ENCODE measurements around the gene ALG2. TPM values are rescaled to one million over a fixed set of nuclear protein-coding genes. Genes with fewer than 3 reads are reported as not detected.

Gene ALG2
- total and polyA plus RNA-seq, 4 donors = 20.6 to 43.6 (median 30.3) TPM

GRCh38 chr9:99226054-99226453 lies 4.3 kb upstream of the ALG2 start:
- Histone ChIP-seq H3K4me3 (ENCODE audit: low read depth in 1 of 3, low read length in 3 of 3) (no peak overlapping the region), H3K27ac (ENCODE audit: low read depth in 1 of 2, low read length in 2 of 2) (no peak overlapping the region), H3K9ac (ENCODE audit: low read depth in 1 of 2, low read length in 2 of 2) (no peak overlapping the region), H3K27me3 (ENCODE audit: control insufficient read depth in 4 of 4, insufficient read depth in 4 of 4, low read length in 3 of 4) (no peaks in the 10 kb centered on the region), H3K36me3 (ENCODE audit: control insufficient read depth in 4 of 4, insufficient read depth in 3 of 4, low read depth in 1 of 4, low read length in 3 of 4) (peaks cover 12 to 41% (median 36%) of the 10 kb centered on the region in 4 donors), H3K4me1 (ENCODE audit: control insufficient read depth in 4 of 4, insufficient read depth in 4 of 4, low read length in 3 of 4) (peaks cover 0 to 26% (median 19%) of the 10 kb centered on the region in 4 donors), H3K9me3 (ENCODE audit: control insufficient read depth in 4 of 4, low read length in 3 of 4) (no peaks in the 10 kb centered on the region)
- no peak for DNase-seq (ENCODE audit: low spot score)
- 91% methylated on average over 5 of the region's 5 CpGs for WGBS
- TF ChIP-seq HNF4A (conservative IDR thresholded peaks at IDR 0.05) (no peak), YY1 (IDR thresholded peaks at IDR 0.05) (no peak), ATF3 (IDR thresholded peaks at IDR 0.05) (no peak), CTCF (IDR thresholded peaks at IDR 0.05; ENCODE audit: low read depth, low read length, missing input control) (no peak), REST (IDR thresholded peaks at IDR 0.05) (no peak), GABPA (IDR thresholded peaks at IDR 0.05 in 1 of 2, conservative IDR thresholded peaks at IDR 0.05 in 1 of 2) (no peak), MAX (IDR thresholded peaks at IDR 0.05) (no peak), TAF1 (conservative IDR thresholded peaks at IDR 0.05) (no peak), RAD21 (IDR thresholded peaks at IDR 0.05) (no peak), HNF4G (IDR thresholded peaks at IDR 0.05) (no peak), NR2F2 (IDR thresholded peaks at IDR 0.05) (no peak), FOXA1 (IDR thresholded peaks at IDR 0.05) (no peak), EGR1 (IDR thresholded peaks at IDR 0.05; ENCODE audit: low read depth in 2 of 2) (no peak), ZBTB33 (IDR thresholded peaks at IDR 0.05) (no peak), FOXA2 (IDR thresholded peaks at IDR 0.05) (no peak), JUND (IDR thresholded peaks at IDR 0.05) (no peak), RXRA (IDR thresholded peaks at IDR 0.05) (no peak)

Data from liver (tissue), 9 donors.